ENCODE measurements around the gene TMC4.

- TF ChIP-seq POLR2A (IDR thresholded peaks at IDR 0.05; ENCODE audit: low read length): no peak
- TF ChIP-seq GATA1 (IDR thresholded peaks at IDR 0.05; ENCODE audit: low read depth, low read length): no peak
These were observed 20.7 kb downstream of the TMC4 start for GRCh38 chr19:54152267-54152666.

Data from erythroblast (primary cell).